MCF 10A (cell line): ENCODE measurements around the gene BIRC2. TPM values are rescaled to one million over a fixed set of nuclear protein-coding genes. Genes with fewer than 3 reads are reported as not detected.
"Not testable (repeated sequence)": the region's sequence is repeated elsewhere in the genome, so short reads cannot be mapped to it uniquely, and the experiment has no call there.

ENCODE experiments used
- BruUV-seq: library from RNA; stranded (reverse); fragments of 400-500 nt; replicated peaks from 2 replicates; lab custom pipeline; 2021; lab: Mats Ljungman, UMichigan
- CTCF ChIA-PET: fragments of 300-600 bp; sonication (Branson Sonifier 250); formaldehyde crosslinking; extraction: SDS; loops from one replicate; lab custom pipeline; 2021; ENCODE audit warnings: antibody characterized with exemption, inconsistent platforms; lab: Yijun Ruan, JAX
- POLR2A ChIA-PET: fragments of 300-600, 350-650 bp; sonication (Branson Sonifier 250); formaldehyde crosslinking; extraction: SDS; loops from one replicate; lab custom pipeline; 2020; ENCODE audit warnings: antibody characterized with exemption, inconsistent platforms; lab: Yijun Ruan, JAX
- DNase-seq: peaks from one replicate; pipeline ENCODE4 v3.0.0-alpha.2; 2018; ENCODE audit not compliant: unreplicated experiment
- H3K27ac Mint-ChIP-seq: one replicate; pipeline ENCODE4 v1.8.0; 2022; ENCODE audit warnings: mild to moderate bottlenecking, low read depth, mixed read lengths; ENCODE audit not compliant: unreplicated experiment
- H3K27me3 Mint-ChIP-seq: one replicate; pipeline ENCODE4 v1.8.0; 2022; ENCODE audit warnings: mixed read lengths; ENCODE audit not compliant: insufficient read depth, unreplicated experiment
- H3K36me3 Mint-ChIP-seq: one replicate; pipeline ENCODE4 v1.8.0; 2022; ENCODE audit warnings: mild to moderate bottlenecking, moderate library complexity, mixed read lengths; ENCODE audit not compliant: insufficient read depth, unreplicated experiment
- H3K4me1 Mint-ChIP-seq: one replicate; pipeline ENCODE4 v1.8.0; 2022; ENCODE audit warnings: mixed read lengths; ENCODE audit not compliant: insufficient read depth, unreplicated experiment
- H3K4me3 Mint-ChIP-seq: one replicate; pipeline ENCODE4 v1.8.0; 2022; ENCODE audit warnings: mild to moderate bottlenecking, moderate library complexity, mixed read lengths; ENCODE audit not compliant: unreplicated experiment
- H3K9me3 Mint-ChIP-seq: one replicate; pipeline ENCODE4 v1.8.0; 2022; ENCODE audit warnings: mixed read lengths; ENCODE audit not compliant: unreplicated experiment
- CTCF ChIP-seq: fragments of 200-600 bp; IDR thresholded peaks from one replicate; pipeline ENCODE4 v1.8.0; 2022; ENCODE audit warnings: antibody characterized with exemption, mild to moderate bottlenecking; ENCODE audit not compliant: unreplicated experiment
- intact Hi-C: fragments of 100-400 bp; cut with micrococcal nuclease; formaldehyde crosslinking; loops from 2 replicates; pipeline ENCODE4 v1.14.1; 2022
- total RNA-seq: library from RNA; stranded (reverse); gene quantifications from 2 replicates; pipeline ENCODE4 v1.2.3, GENCODE V29; 2022

BIRC2 gene
- total RNA-seq, 1 experiment from 2014 or later, result 50.0 TPM

- peaks cover 100% of the 10 kb centered on the region for H3K36me3 Mint-ChIP-seq
- CTCF ChIA-PET, result interaction anchor here (0.8 to 1.2 kb wide), 4 partner anchors 9 to 45 kb away, joined by 3 to 5 read pairs (median 3); no protein-coding TSS in a partner anchor
- no peak for TF ChIP-seq CTCF
- H3K27me3 Mint-ChIP-seq, result no peaks in the 10 kb centered on the region
- no peaks in the 10 kb centered on the region for H3K9me3 Mint-ChIP-seq
- intact Hi-C loops, result no loop called here
- H3K4me1 Mint-ChIP-seq, result peaks cover 13% of the 10 kb centered on the region
- no TSS peak for BruUV-seq
- no peak for DNase-seq
- POLR2A ChIA-PET, result interaction anchor here (0.6 to 1.6 kb wide), 4 partner anchors 12 to 71 kb away, joined by 3 to 5 read pairs (median 4); no protein-coding TSS in a partner anchor
- no peak overlapping the region for H3K27ac Mint-ChIP-seq
- H3K4me3 Mint-ChIP-seq, result no peak overlapping the region
Observed at GRCh38 chr11:102332611-102332994, 14.4 kb upstream of the BIRC2 start.

- Mint-ChIP-seq H3K36me3 (peaks cover 79% of the 10 kb centered on the region), H3K9me3 (no peaks in the 10 kb centered on the region), H3K27ac (peak overlapping the region; percentile 39), H3K27me3 (no peaks in the 10 kb centered on the region), H3K4me1 (peaks cover 33% of the 10 kb centered on the region), H3K4me3 (no peak overlapping the region)
- no TSS peak for BruUV-seq
- DNase-seq, result no peak
- CTCF ChIA-PET, result interaction anchor here (1.5 to 2.2 kb wide), 5 partner anchors 12 to 278 kb away, joined by 4 to 10 read pairs (median 6); no protein-coding TSS in a partner anchor
- POLR2A ChIA-PET, result interaction anchor here (0.8 to 1.5 kb wide), 5 partner anchors 11 to 51 kb away, joined by 3 to 8 read pairs (median 4); no protein-coding TSS in a partner anchor
- intact Hi-C loops, result no loop called here
- no peak for TF ChIP-seq CTCF
Observed at GRCh38 chr11:102338479-102339010, 8.5 kb upstream of the BIRC2 start.

- Mint-ChIP-seq H3K4me1 (peaks cover 40% of the 10 kb centered on the region), H3K36me3 (peaks cover 58% of the 10 kb centered on the region)
- POLR2A ChIA-PET, result interaction anchor here (0.8 to 2.8 kb wide), 14 partner anchors 9 to 325 kb away, joined by 3 to 19 read pairs (median 4); partner anchors contain the start of gene BIRC3
- intact Hi-C loops, result loop anchor here (1.0 kb wide), 3 partner anchors 154 to 325 kb away; no protein-coding TSS in a partner anchor
- H3K27ac Mint-ChIP-seq, H3K27me3 Mint-ChIP-seq, BruUV-seq, H3K9me3 Mint-ChIP-seq, H3K4me3 Mint-ChIP-seq, DNase-seq: not testable (repeated sequence)
- CTCF ChIA-PET, result interaction anchor here (0.6 to 5.2 kb wide), 35 partner anchors 9 to 336 kb away, joined by 3 to 101 read pairs (median 4); partner anchors contain the start of gene MMP20
Observed at GRCh38 chr11:102341311-102341710, 5.7 kb upstream of the BIRC2 start.

- Mint-ChIP-seq H3K4me1 (peaks cover 40% of the 10 kb centered on the region), H3K9me3 (no peaks in the 10 kb centered on the region), H3K27ac (no peak overlapping the region), H3K36me3 (peaks cover 57% of the 10 kb centered on the region), H3K27me3 (no peaks in the 10 kb centered on the region), H3K4me3 (no peak overlapping the region)
- CTCF ChIA-PET, result interaction anchor here (0.6 to 5.2 kb wide), 52 partner anchors 8 to 481 kb away, joined by 3 to 101 read pairs (median 4); partner anchors contain the start of gene MMP20
- POLR2A ChIA-PET, result interaction anchor here (0.7 to 2.8 kb wide), 16 partner anchors 8 to 325 kb away, joined by 3 to 19 read pairs (median 4); partner anchors contain the start of gene BIRC3
- no TSS peak for BruUV-seq
- intact Hi-C loops, result loop anchor here (1.0 kb wide), 3 partner anchors 153 to 324 kb away; no protein-coding TSS in a partner anchor
- peak; percentile 91 for DNase-seq
- TF ChIP-seq CTCF, result peak; percentile 67
Observed at GRCh38 chr11:102341844-102342318, 5.1 kb upstream of the BIRC2 start.
